Lower leg skin (tissue), 3 donors: ENCODE measurements around the gene HDC.

ENCODE experiments used
- POLR2A ChIP-seq, 2 donors: fragments of 450-650 bp; IDR thresholded peaks; one replicate each; pipeline ENCODE4 v1.6.1; 2016 to 2017; ENCODE audit warnings: antibody characterized with exemption in 2 of 2, mild to moderate bottlenecking in 1 of 2, moderate library complexity in 1 of 2
- TF ChIP-seq, protein P1 (sequence below), 3 donors: fragments of 450-650 bp; IDR thresholded peaks; one replicate each; pipeline ENCODE4 v1.5.1; 2016; ENCODE audit warnings: antibody characterized with exemption in 3 of 3, mild to moderate bottlenecking in 3 of 3, moderate library complexity in 2 of 3

DNA sequence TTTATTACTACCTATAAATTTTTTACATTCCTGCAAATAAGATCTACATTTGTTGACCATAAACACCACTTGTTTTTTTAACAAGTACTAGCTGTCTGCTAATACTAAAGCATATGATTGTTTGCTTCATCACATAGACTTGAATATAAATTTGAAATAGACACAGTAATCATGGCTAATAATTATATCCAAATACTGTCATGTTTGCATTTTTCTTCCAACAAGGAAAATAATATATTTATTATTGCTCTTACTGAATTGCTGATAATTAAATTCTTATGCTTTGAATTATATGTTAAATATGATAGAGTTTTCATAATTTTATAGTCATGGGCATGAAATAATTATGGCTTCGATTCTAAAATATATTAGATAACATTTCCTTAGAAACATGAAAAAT lies 40.5 kb downstream of the HDC start:
- TF ChIP-seq, protein P1, sequence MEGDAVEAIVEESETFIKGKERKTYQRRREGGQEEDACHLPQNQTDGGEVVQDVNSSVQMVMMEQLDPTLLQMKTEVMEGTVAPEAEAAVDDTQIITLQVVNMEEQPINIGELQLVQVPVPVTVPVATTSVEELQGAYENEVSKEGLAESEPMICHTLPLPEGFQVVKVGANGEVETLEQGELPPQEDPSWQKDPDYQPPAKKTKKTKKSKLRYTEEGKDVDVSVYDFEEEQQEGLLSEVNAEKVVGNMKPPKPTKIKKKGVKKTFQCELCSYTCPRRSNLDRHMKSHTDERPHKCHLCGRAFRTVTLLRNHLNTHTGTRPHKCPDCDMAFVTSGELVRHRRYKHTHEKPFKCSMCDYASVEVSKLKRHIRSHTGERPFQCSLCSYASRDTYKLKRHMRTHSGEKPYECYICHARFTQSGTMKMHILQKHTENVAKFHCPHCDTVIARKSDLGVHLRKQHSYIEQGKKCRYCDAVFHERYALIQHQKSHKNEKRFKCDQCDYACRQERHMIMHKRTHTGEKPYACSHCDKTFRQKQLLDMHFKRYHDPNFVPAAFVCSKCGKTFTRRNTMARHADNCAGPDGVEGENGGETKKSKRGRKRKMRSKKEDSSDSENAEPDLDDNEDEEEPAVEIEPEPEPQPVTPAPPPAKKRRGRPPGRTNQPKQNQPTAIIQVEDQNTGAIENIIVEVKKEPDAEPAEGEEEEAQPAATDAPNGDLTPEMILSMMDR (IDR thresholded peaks at IDR 0.05) = no peak
- no peak for TF ChIP-seq POLR2A (IDR thresholded peaks at IDR 0.05)
